ENCODE data around the gene SLAMF6. TPM values are rescaled to one million over a fixed set of nuclear protein-coding genes. Genes with fewer than 3 reads are reported as not detected.

Gene SLAMF6
- total and polyA plus RNA-seq, 4 donors: 0.10 to 0.14 (median 0.11) TPM; not detected in 1

GRCh38 chr1:160496334-160496733 lies 26.7 kb downstream of the SLAMF6 start:
- Histone ChIP-seq H3K9me3 (ENCODE audit: control insufficient read depth, insufficient read depth, low read length) (peaks cover 3% of the 10 kb centered on the region), H3K27ac (ENCODE audit: low read depth, low read length) (no peak overlapping the region), H3K4me1 (ENCODE audit: control insufficient read depth, insufficient read depth, low read length) (no peaks in the 10 kb centered on the region), H3K27me3 (ENCODE audit: control insufficient read depth, insufficient read depth, low read length) (no peaks in the 10 kb centered on the region), H3K36me3 (ENCODE audit: control insufficient read depth, insufficient read depth, low read length) (no peaks in the 10 kb centered on the region), H3K4me3 (ENCODE audit: low read depth, low read length) (no peak overlapping the region)
- no peak for DNase-seq (ENCODE audit: low read depth in 4 of 6, low spot score in 6 of 6)
- WGBS (ENCODE audit: insufficient coverage): 100% methylated on average over 2 of the region's 4 CpGs

GRCh38 chr1:160494620-160495019 lies 28.4 kb downstream of the SLAMF6 start:
- DNase-seq (ENCODE audit: low read depth in 4 of 6, low spot score in 6 of 6): no peak
- no peak overlapping the region for H3K27ac ChIP-seq (ENCODE audit: low read depth, low read length)
- H3K9me3 ChIP-seq (ENCODE audit: control insufficient read depth, insufficient read depth, low read length): peaks cover 3% of the 10 kb centered on the region
- H3K27me3 ChIP-seq (ENCODE audit: control insufficient read depth, insufficient read depth, low read length): no peaks in the 10 kb centered on the region
- 71% methylated on average over 1 of the region's 3 CpGs for WGBS (ENCODE audit: insufficient coverage)
- H3K4me1 ChIP-seq (ENCODE audit: control insufficient read depth, insufficient read depth, low read length): no peaks in the 10 kb centered on the region
- no peaks in the 10 kb centered on the region for H3K36me3 ChIP-seq (ENCODE audit: control insufficient read depth, insufficient read depth, low read length)
- H3K4me3 ChIP-seq (ENCODE audit: low read depth, low read length): no peak overlapping the region

GRCh38 chr1:160492617-160493016 lies 30.4 kb downstream of the SLAMF6 start:
- no peaks in the 10 kb centered on the region for H3K36me3 ChIP-seq (ENCODE audit: control insufficient read depth, insufficient read depth, low read length)
- no peak overlapping the region for H3K4me3 ChIP-seq (ENCODE audit: low read depth, low read length)
- 100% methylated on average over 2 of the region's 2 CpGs for WGBS (ENCODE audit: insufficient coverage)

GRCh38 chr1:160491981-160492380 lies 31.1 kb downstream of the SLAMF6 start:
- WGBS (ENCODE audit: insufficient coverage): 97% methylated on average over 3 of the region's 3 CpGs

More at GRCh38 chr1:160492617-160493016, 30.4 kb downstream of the SLAMF6 start:
- Histone ChIP-seq H3K9me3 (ENCODE audit: control insufficient read depth, insufficient read depth, low read length) (no peaks in the 10 kb centered on the region), H3K27ac (ENCODE audit: low read depth, low read length) (no peak overlapping the region), H3K4me1 (ENCODE audit: control insufficient read depth, insufficient read depth, low read length) (no peaks in the 10 kb centered on the region), H3K27me3 (ENCODE audit: control insufficient read depth, insufficient read depth, low read length) (no peaks in the 10 kb centered on the region)
- DNase-seq (ENCODE audit: low read depth in 4 of 6, low spot score in 6 of 6): no peak

GRCh38 chr1:160491017-160491416 lies 32.0 kb downstream of the SLAMF6 start:
- Histone ChIP-seq H3K27me3 (ENCODE audit: control insufficient read depth, insufficient read depth, low read length) (no peaks in the 10 kb centered on the region), H3K27ac (ENCODE audit: low read depth, low read length) (no peak overlapping the region), H3K9me3 (ENCODE audit: control insufficient read depth, insufficient read depth, low read length) (no peaks in the 10 kb centered on the region), H3K4me1 (ENCODE audit: control insufficient read depth, insufficient read depth, low read length) (no peaks in the 10 kb centered on the region), H3K36me3 (ENCODE audit: control insufficient read depth, insufficient read depth, low read length) (no peaks in the 10 kb centered on the region), H3K4me3 (ENCODE audit: low read depth, low read length) (no peak overlapping the region)
- DNase-seq (ENCODE audit: low read depth in 4 of 6, low spot score in 6 of 6): no peak
- WGBS (ENCODE audit: insufficient coverage): 84% methylated on average over 4 of the region's 4 CpGs

More at GRCh38 chr1:160491981-160492380, 31.1 kb downstream of the SLAMF6 start:
- Histone ChIP-seq H3K36me3 (ENCODE audit: control insufficient read depth, insufficient read depth, low read length) (no peaks in the 10 kb centered on the region), H3K27ac (ENCODE audit: low read depth, low read length) (no peak overlapping the region), H3K4me3 (ENCODE audit: low read depth, low read length) (no peak overlapping the region), H3K9me3 (ENCODE audit: control insufficient read depth, insufficient read depth, low read length) (no peaks in the 10 kb centered on the region), H3K27me3 (ENCODE audit: control insufficient read depth, insufficient read depth, low read length) (no peaks in the 10 kb centered on the region), H3K4me1 (ENCODE audit: control insufficient read depth, insufficient read depth, low read length) (no peaks in the 10 kb centered on the region)
- DNase-seq (ENCODE audit: low read depth in 4 of 6, low spot score in 6 of 6): no peak

GRCh38 chr1:160489513-160490261 lies 33.4 kb downstream of the SLAMF6 start:
- Histone ChIP-seq H3K27ac (ENCODE audit: low read depth, low read length) (no peak overlapping the region), H3K27me3 (ENCODE audit: control insufficient read depth, insufficient read depth, low read length) (no peaks in the 10 kb centered on the region), H3K4me1 (ENCODE audit: control insufficient read depth, insufficient read depth, low read length) (no peaks in the 10 kb centered on the region), H3K36me3 (ENCODE audit: control insufficient read depth, insufficient read depth, low read length) (no peaks in the 10 kb centered on the region), H3K9me3 (ENCODE audit: control insufficient read depth, insufficient read depth, low read length) (no peaks in the 10 kb centered on the region), H3K4me3 (ENCODE audit: low read depth, low read length) (no peak overlapping the region)
- peak in 1 of 6 donors; percentile 32 for DNase-seq (ENCODE audit: low read depth in 4 of 6, low spot score in 6 of 6)
- 85% methylated on average over 3 of the region's 4 CpGs for WGBS (ENCODE audit: insufficient coverage)

- Histone ChIP-seq H3K36me3 (ENCODE audit: control insufficient read depth, insufficient read depth, low read length) (no peaks in the 10 kb centered on the region), H3K27me3 (ENCODE audit: control insufficient read depth, insufficient read depth, low read length) (no peaks in the 10 kb centered on the region), H3K27ac (ENCODE audit: low read depth, low read length) (no peak overlapping the region), H3K9me3 (ENCODE audit: control insufficient read depth, insufficient read depth, low read length) (no peaks in the 10 kb centered on the region), H3K4me1 (ENCODE audit: control insufficient read depth, insufficient read depth, low read length) (no peaks in the 10 kb centered on the region), H3K4me3 (ENCODE audit: low read depth, low read length) (no peak overlapping the region)
- WGBS (ENCODE audit: insufficient coverage): 74% methylated on average over 3 of the region's 4 CpGs
- no peak for DNase-seq (ENCODE audit: low read depth in 4 of 6, low spot score in 6 of 6)
These were observed 34.6 kb downstream of the SLAMF6 start for GRCh38 chr1:160488347-160489058.

GRCh38 chr1:160486453-160486852 lies 36.6 kb downstream of the SLAMF6 start:
- H3K36me3 ChIP-seq (ENCODE audit: control insufficient read depth, insufficient read depth, low read length): no peaks in the 10 kb centered on the region
- no peak overlapping the region for H3K4me3 ChIP-seq (ENCODE audit: low read depth, low read length)
- no peaks in the 10 kb centered on the region for H3K9me3 ChIP-seq (ENCODE audit: control insufficient read depth, insufficient read depth, low read length)
- H3K27me3 ChIP-seq (ENCODE audit: control insufficient read depth, insufficient read depth, low read length): no peaks in the 10 kb centered on the region
- DNase-seq (ENCODE audit: low read depth in 4 of 6, low spot score in 6 of 6): no peak
- WGBS (ENCODE audit: insufficient coverage): no CpG with 5 or more reads among the region's 4 CpGs
- H3K4me1 ChIP-seq (ENCODE audit: control insufficient read depth, insufficient read depth, low read length): no peaks in the 10 kb centered on the region
- H3K27ac ChIP-seq (ENCODE audit: low read depth, low read length): no peak overlapping the region

GRCh38 chr1:160483505-160484185 lies 39.4 kb downstream of the SLAMF6 start:
- 69% methylated on average over 1 of the region's 2 CpGs for WGBS (ENCODE audit: insufficient coverage)
- no peaks in the 10 kb centered on the region for H3K36me3 ChIP-seq (ENCODE audit: control insufficient read depth, insufficient read depth, low read length)

More at GRCh38 chr1:160483505-160484185, 39.4 kb downstream of the SLAMF6 start:
- Histone ChIP-seq H3K4me1 (ENCODE audit: control insufficient read depth, insufficient read depth, low read length) (no peaks in the 10 kb centered on the region), H3K4me3 (ENCODE audit: low read depth, low read length) (no peak overlapping the region), H3K9me3 (ENCODE audit: control insufficient read depth, insufficient read depth, low read length) (no peaks in the 10 kb centered on the region), H3K27me3 (ENCODE audit: control insufficient read depth, insufficient read depth, low read length) (no peaks in the 10 kb centered on the region), H3K27ac (ENCODE audit: low read depth, low read length) (no peak overlapping the region)
- DNase-seq (ENCODE audit: low read depth in 4 of 6, low spot score in 6 of 6): no peak

All from spinal cord (tissue), 10 donors.